ENCODE results near the gene CLCA1. TPM values are rescaled to one million over a fixed set of nuclear protein-coding genes. Genes with fewer than 3 reads are reported as not detected.

Gene CLCA1
- total and polyA plus RNA-seq, 10 of the 15 experiments (the other 5 are each of a cell fraction or from before 2014, with no cell fraction given), result 0.13 TPM; not detected in 9

DNA sequence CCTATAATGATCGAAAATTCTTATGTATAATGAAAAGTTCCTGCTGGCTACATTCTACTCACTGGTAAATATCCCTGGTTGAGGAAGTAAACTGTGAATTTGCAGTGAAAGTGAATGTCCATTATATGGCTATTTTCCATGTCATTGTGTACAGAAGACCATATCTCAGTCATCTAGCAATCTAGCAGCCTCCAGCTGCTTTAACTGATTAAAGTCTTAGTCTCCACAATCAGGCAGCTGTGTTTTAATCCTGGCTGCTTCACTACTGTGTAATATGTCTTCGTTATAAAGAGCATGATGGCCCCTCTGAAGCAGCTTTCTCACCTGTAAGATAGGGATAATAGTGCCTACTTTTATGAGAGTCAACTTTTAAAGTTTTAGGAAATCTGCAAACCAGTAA lies 33.4 kb upstream of the CLCA1 start (continued):
- TF ChIP-seq MEF2A (IDR thresholded peaks at IDR 0.05; ENCODE audit: insufficient read depth, low read depth, low read length) (no peak), ZBTB33 (IDR thresholded peaks at IDR 0.05) (no peak), JUNB (IDR thresholded peaks at IDR 0.05) (no peak), BCLAF1 (IDR thresholded peaks at IDR 0.05) (no peak), ZBTB40 (IDR thresholded peaks at IDR 0.05; ENCODE audit: borderline replicate concordance) (no peak), SMAD5 (IDR thresholded peaks at IDR 0.05; ENCODE audit: low read depth) (no peak), TARDBP (IDR thresholded peaks at IDR 0.05; ENCODE audit: borderline replicate concordance) (no peak), CBX5 (IDR thresholded peaks at IDR 0.05; ENCODE audit: low read depth) (no peak)
- TF ChIP-seq, protein P1, sequence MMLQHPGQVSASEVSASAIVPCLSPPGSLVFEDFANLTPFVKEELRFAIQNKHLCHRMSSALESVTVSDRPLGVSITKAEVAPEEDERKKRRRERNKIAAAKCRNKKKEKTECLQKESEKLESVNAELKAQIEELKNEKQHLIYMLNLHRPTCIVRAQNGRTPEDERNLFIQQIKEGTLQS (IDR thresholded peaks at IDR 0.05; ENCODE audit: borderline replicate concordance, extremely low read depth, low read depth, low read length), result no peak
- TF ChIP-seq, protein P2, sequence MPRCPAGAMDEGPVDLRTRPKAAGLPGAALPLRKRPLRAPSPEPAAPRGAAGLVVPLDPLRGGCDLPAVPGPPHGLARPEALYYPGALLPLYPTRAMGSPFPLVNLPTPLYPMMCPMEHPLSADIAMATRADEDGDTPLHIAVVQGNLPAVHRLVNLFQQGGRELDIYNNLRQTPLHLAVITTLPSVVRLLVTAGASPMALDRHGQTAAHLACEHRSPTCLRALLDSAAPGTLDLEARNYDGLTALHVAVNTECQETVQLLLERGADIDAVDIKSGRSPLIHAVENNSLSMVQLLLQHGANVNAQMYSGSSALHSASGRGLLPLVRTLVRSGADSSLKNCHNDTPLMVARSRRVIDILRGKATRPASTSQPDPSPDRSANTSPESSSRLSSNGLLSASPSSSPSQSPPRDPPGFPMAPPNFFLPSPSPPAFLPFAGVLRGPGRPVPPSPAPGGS (IDR thresholded peaks at IDR 0.05; ENCODE audit: borderline replicate concordance, insufficient read depth, low read depth, low read length, poor library complexity, severe bottlenecking), result no peak

All from GM12878 (cell line).